HEK293 (cell line): ENCODE data around the gene CADPS2.

ENCODE experiments used
- CTCF ChIA-PET: fragments of 350-600 bp; formaldehyde crosslinking; extraction: SDS; loops from one replicate; lab custom pipeline; 2021; ENCODE audit warnings: antibody characterized with exemption; lab: Yijun Ruan, JAX
- POLR2A ChIA-PET: fragments of 300-600 bp; formaldehyde crosslinking; extraction: SDS; loops from one replicate; lab custom pipeline; 2020; ENCODE audit warnings: antibody characterized with exemption, inconsistent platforms; lab: Yijun Ruan, JAX
- H3K27ac ChIP-seq: fragments of 200-500 bp; sonication (Bioruptor generic); 2 replicates; pipeline ENCODE4 v1.5.1; 2014; ENCODE audit warnings: low read depth, low read length, control low read depth, inconsistent platforms; ENCODE audit errors: extremely low read depth
- H3K36me3 ChIP-seq, 2 experiments: fragments of 200-500 bp in 1 of 2; sonication (Bioruptor generic) in 1 of 2; 1 replicate in 1 of 2; 2 replicates in 1 of 2; pipeline ENCODE4 v1.5.1; 2014 to 2017; ENCODE audit warnings: inconsistent platforms in 2 of 2, low read length in 2 of 2; ENCODE audit not compliant: control insufficient read depth in 2 of 2, insufficient read depth in 1 of 2
- H3K4me1 ChIP-seq: fragments of 200-500 bp; sonication (Bioruptor generic); 2 replicates; pipeline ENCODE4 v1.5.1; 2014; ENCODE audit warnings: mild to moderate bottlenecking, low read length, inconsistent platforms; ENCODE audit not compliant: control insufficient read depth, insufficient read depth
- H3K4me3 ChIP-seq: 2 replicates; pipeline ENCODE4 v1.5.1; 2011; ENCODE audit warnings: low read depth, mild to moderate bottlenecking, control low read depth, low read length, moderate library complexity
- H3K9me3 ChIP-seq: fragments of 200-500 bp; sonication (Bioruptor generic); 2 replicates; pipeline ENCODE4 v1.5.1; 2014; ENCODE audit warnings: low read depth, low read length, inconsistent platforms; ENCODE audit not compliant: control insufficient read depth, insufficient read depth
- GFI1B ChIP-seq: fragments of 450-650 bp; formaldehyde crosslinking; IDR thresholded peaks from 2 replicates; pipeline ENCODE4 v1.5.1; 2016; ENCODE audit warnings: missing biosample characterization, missing genetic modification characterization
- SALL2 ChIP-seq: fragments of 450-650 bp; formaldehyde crosslinking; IDR thresholded peaks from 2 replicates; pipeline ENCODE4 v1.5.0; 2017; ENCODE audit warnings: missing biosample characterization, mild to moderate bottlenecking, missing genetic modification characterization, borderline replicate concordance
- YY1 ChIP-seq: fragments of 450-650 bp; formaldehyde crosslinking; IDR thresholded peaks from 2 replicates; pipeline ENCODE4 v1.5.1; 2018; ENCODE audit warnings: missing biosample characterization, missing genetic modification characterization
- ZBTB48 ChIP-seq: fragments of 450-650 bp; formaldehyde crosslinking; IDR thresholded peaks from 2 replicates; pipeline ENCODE4 v1.5.1; 2016; ENCODE audit warnings: missing biosample characterization, missing genetic modification characterization
- ZBTB8A ChIP-seq: fragments of 450-650 bp; formaldehyde crosslinking; IDR thresholded peaks from 2 replicates; pipeline ENCODE4 v1.5.1; 2016; ENCODE audit warnings: missing biosample characterization, missing genetic modification characterization
- ZFP3 ChIP-seq: fragments of 450-650 bp; formaldehyde crosslinking; IDR thresholded peaks from 2 replicates; pipeline ENCODE4 v1.5.1; 2016; ENCODE audit warnings: low read depth, missing biosample characterization, missing genetic modification characterization
- ZNF133 ChIP-seq: fragments of 450-650 bp; formaldehyde crosslinking; IDR thresholded peaks from 2 replicates; pipeline ENCODE4 v1.5.1; 2016; ENCODE audit warnings: missing biosample characterization, missing genetic modification characterization
- ZNF138 ChIP-seq: fragments of 450-650 bp; formaldehyde crosslinking; IDR thresholded peaks from 2 replicates; pipeline ENCODE4 v1.5.1; 2016; ENCODE audit warnings: missing biosample characterization, missing genetic modification characterization, borderline replicate concordance
- ZNF140 ChIP-seq: fragments of 450-650 bp; formaldehyde crosslinking; IDR thresholded peaks from 2 replicates; pipeline ENCODE4 v1.5.1; 2016; ENCODE audit warnings: missing biosample characterization, missing genetic modification characterization
- ZNF146 ChIP-seq: fragments of 450-650 bp; formaldehyde crosslinking; IDR thresholded peaks from 2 replicates; pipeline ENCODE4 v1.5.1; 2016; ENCODE audit warnings: missing biosample characterization, missing genetic modification characterization
- ZNF514 ChIP-seq: fragments of 450-650 bp; formaldehyde crosslinking; IDR thresholded peaks from 2 replicates; pipeline ENCODE4 v1.5.1; 2016; ENCODE audit warnings: missing biosample characterization, missing genetic modification characterization
- ZNF548 ChIP-seq: fragments of 450-650 bp; formaldehyde crosslinking; IDR thresholded peaks from 2 replicates; pipeline ENCODE4 v1.5.1; 2016; ENCODE audit warnings: missing biosample characterization, missing genetic modification characterization
- ZNF561 ChIP-seq: fragments of 450-650 bp; IDR thresholded peaks from 2 replicates; pipeline ENCODE4 v1.5.1; 2018; ENCODE audit warnings: missing biosample characterization, missing genetic modification characterization, borderline replicate concordance
- ZNF747 ChIP-seq: fragments of 450-650 bp; formaldehyde crosslinking; IDR thresholded peaks from 2 replicates; pipeline ENCODE4 v1.5.1; 2016; ENCODE audit warnings: missing biosample characterization, missing genetic modification characterization
- ZNF791 ChIP-seq: fragments of 450-650 bp; formaldehyde crosslinking; IDR thresholded peaks from 2 replicates; pipeline ENCODE4 v1.5.1; 2016; ENCODE audit warnings: missing biosample characterization, missing genetic modification characterization
- TF ChIP-seq, protein P1 (sequence below): fragments of 450-650 bp; formaldehyde crosslinking; IDR thresholded peaks from 2 replicates; pipeline ENCODE4 v1.5.0; 2017; ENCODE audit warnings: missing biosample characterization, missing genetic modification characterization, borderline replicate concordance
- TF ChIP-seq, protein P2 (sequence below): fragments of 450-650 bp; formaldehyde crosslinking; IDR thresholded peaks from 2 replicates; pipeline ENCODE4 v1.5.1; 2016; ENCODE audit warnings: missing biosample characterization, missing genetic modification characterization
- TF ChIP-seq, protein P3 (sequence below): fragments of 450-650 bp; formaldehyde crosslinking; IDR thresholded peaks from 2 replicates; pipeline ENCODE4 v1.5.1; 2016; ENCODE audit warnings: missing biosample characterization, missing genetic modification characterization

The CADPS2 gene

DNA sequence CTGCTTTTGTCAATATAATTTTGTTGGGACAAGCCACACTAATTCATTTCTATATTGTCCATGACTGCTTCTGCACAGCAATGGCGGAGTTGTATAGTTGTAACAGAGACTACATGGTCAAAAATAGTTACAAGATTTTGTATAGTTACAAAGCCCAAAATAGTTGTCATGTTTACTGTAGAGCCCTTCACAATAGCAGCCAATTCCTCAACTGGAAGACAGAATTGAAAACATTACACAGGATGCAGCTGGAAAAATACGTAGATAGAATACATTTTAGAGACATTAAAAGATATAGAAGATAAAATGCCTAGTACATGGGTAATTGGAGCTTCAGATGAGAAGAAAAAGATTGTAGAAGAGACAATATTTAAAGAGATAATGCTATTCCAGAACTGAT is 425.3 kb downstream of the CADPS2 start:
- Histone ChIP-seq H3K27ac (no peak overlapping the region), H3K9me3 (no peaks in the 10 kb centered on the region), H3K4me1 (no peaks in the 10 kb centered on the region), H3K36me3 (no peaks in the 10 kb centered on the region; a peak in 1 of 3 replicates), H3K4me3 (no peak overlapping the region)
- CTCF ChIA-PET = interaction anchor here (0.7 kb wide), 1 partner anchor 11 kb away, joined by 4 read pairs; no protein-coding TSS in a partner anchor
- POLR2A ChIA-PET = no interaction called here
- TF ChIP-seq, protein P1, sequence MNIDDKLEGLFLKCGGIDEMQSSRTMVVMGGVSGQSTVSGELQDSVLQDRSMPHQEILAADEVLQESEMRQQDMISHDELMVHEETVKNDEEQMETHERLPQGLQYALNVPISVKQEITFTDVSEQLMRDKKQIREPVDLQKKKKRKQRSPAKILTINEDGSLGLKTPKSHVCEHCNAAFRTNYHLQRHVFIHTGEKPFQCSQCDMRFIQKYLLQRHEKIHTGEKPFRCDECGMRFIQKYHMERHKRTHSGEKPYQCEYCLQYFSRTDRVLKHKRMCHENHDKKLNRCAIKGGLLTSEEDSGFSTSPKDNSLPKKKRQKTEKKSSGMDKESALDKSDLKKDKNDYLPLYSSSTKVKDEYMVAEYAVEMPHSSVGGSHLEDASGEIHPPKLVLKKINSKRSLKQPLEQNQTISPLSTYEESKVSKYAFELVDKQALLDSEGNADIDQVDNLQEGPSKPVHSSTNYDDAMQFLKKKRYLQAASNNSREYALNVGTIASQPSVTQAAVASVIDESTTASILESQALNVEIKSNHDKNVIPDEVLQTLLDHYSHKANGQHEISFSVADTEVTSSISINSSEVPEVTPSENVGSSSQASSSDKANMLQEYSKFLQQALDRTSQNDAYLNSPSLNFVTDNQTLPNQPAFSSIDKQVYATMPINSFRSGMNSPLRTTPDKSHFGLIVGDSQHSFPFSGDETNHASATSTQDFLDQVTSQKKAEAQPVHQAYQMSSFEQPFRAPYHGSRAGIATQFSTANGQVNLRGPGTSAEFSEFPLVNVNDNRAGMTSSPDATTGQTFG = no peak
- TF ChIP-seq ZBTB8A (tag by site-specific recombination) = no peak
- no peak for TF ChIP-seq ZNF514 (tag by site-specific recombination)
- TF ChIP-seq SALL2 (tag by site-specific recombination) = no peak
- TF ChIP-seq ZNF747 = no peak
- TF ChIP-seq, protein P2, sequence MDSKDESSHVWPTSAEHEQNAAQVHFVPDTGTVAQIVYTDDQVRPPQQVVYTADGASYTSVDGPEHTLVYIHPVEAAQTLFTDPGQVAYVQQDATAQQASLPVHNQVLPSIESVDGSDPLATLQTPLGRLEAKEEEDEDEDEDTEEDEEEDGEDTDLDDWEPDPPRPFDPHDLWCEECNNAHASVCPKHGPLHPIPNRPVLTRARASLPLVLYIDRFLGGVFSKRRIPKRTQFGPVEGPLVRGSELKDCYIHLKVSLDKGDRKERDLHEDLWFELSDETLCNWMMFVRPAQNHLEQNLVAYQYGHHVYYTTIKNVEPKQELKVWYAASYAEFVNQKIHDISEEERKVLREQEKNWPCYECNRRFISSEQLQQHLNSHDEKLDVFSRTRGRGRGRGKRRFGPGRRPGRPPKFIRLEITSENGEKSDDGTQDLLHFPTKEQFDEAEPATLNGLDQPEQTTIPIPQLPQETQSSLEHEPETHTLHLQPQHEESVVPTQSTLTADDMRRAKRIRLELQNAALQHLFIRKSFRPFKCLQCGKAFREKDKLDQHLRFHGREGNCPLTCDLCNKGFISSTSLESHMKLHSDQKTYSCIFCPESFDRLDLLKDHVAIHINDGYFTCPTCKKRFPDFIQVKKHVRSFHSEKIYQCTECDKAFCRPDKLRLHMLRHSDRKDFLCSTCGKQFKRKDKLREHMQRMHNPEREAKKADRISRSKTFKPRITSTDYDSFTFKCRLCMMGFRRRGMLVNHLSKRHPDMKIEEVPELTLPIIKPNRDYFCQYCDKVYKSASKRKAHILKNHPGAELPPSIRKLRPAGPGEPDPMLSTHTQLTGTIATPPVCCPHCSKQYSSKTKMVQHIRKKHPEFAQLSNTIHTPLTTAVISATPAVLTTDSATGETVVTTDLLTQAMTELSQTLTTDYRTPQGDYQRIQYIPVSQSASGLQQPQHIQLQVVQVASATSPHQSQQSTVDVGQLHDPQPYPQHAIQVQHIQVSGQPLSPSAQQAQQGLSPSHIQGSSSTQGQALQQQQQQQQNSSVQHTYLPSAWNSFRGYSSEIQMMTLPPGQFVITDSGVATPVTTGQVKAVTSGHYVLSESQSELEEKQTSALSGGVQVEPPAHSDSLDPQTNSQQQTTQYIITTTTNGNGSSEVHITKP (tag by site-specific recombination) = no peak

DNA sequence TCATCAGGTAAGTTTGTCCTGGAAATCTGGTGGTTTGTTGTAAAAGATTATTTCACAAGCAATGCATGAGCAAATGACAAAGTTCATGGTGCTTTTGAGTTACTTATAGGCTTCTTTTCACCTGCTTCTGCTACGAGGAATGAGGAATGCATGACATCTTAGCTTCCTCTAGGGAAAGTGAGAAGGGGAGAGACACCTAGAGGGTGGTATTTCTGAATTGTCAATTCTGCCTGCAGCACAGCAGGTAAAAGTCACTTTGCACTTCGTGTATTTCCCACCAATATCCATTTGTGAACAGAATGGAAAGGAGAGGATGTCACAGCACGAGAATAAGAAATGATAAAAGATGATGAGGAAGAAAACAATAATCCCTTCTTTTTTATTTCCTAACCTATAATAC is 428.3 kb downstream of the CADPS2 start:
- CTCF ChIA-PET = no interaction called here
- POLR2A ChIA-PET = no interaction called here
- Histone ChIP-seq H3K9me3 (no peaks in the 10 kb centered on the region), H3K4me3 (no peak overlapping the region), H3K4me1 (no peaks in the 10 kb centered on the region), H3K36me3 (no peaks in the 10 kb centered on the region; a peak in 1 of 3 replicates), H3K27ac (no peak overlapping the region)
- no peak for TF ChIP-seq ZNF138 (tag by site-specific recombination)
- no peak for TF ChIP-seq ZBTB48
- no peak for TF ChIP-seq YY1
- no peak for TF ChIP-seq ZNF561 (tag by site-specific recombination)
- no peak for TF ChIP-seq ZNF146 (tag by site-specific recombination)
- no peak for TF ChIP-seq GFI1B
- TF ChIP-seq ZNF548 (tag by site-specific recombination) = no peak
- no peak for TF ChIP-seq ZBTB8A (tag by site-specific recombination)
- no peak for TF ChIP-seq ZNF514 (tag by site-specific recombination)
- TF ChIP-seq, protein P3, sequence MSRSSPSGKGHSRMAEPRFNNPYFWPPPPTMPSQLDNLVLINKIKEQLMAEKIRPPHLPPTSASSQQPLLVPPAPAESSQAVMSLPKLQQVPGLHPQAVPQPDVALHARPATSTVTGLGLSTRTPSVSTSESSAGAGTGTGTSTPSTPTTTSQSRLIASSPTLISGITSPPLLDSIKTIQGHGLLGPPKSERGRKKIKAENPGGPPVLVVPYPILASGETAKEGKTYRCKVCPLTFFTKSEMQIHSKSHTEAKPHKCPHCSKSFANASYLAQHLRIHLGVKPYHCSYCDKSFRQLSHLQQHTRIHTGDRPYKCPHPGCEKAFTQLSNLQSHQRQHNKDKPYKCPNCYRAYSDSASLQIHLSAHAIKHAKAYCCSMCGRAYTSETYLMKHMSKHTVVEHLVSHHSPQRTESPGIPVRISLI (tag by site-specific recombination) = no peak
- no peak for TF ChIP-seq ZNF747
- no peak for TF ChIP-seq ZNF791 (tag by site-specific recombination)
- no peak for TF ChIP-seq ZNF133 (tag by site-specific recombination)
- no peak for TF ChIP-seq ZFP3 (tag by site-specific recombination)
- TF ChIP-seq ZNF140 = no peak
